ENCODE measurements around the gene NPEPPS.
"Not testable (repeated sequence)": the region's sequence is repeated elsewhere in the genome, so short reads cannot be mapped to it uniquely, and the experiment has no call there.

The NPEPPS gene, protein sequence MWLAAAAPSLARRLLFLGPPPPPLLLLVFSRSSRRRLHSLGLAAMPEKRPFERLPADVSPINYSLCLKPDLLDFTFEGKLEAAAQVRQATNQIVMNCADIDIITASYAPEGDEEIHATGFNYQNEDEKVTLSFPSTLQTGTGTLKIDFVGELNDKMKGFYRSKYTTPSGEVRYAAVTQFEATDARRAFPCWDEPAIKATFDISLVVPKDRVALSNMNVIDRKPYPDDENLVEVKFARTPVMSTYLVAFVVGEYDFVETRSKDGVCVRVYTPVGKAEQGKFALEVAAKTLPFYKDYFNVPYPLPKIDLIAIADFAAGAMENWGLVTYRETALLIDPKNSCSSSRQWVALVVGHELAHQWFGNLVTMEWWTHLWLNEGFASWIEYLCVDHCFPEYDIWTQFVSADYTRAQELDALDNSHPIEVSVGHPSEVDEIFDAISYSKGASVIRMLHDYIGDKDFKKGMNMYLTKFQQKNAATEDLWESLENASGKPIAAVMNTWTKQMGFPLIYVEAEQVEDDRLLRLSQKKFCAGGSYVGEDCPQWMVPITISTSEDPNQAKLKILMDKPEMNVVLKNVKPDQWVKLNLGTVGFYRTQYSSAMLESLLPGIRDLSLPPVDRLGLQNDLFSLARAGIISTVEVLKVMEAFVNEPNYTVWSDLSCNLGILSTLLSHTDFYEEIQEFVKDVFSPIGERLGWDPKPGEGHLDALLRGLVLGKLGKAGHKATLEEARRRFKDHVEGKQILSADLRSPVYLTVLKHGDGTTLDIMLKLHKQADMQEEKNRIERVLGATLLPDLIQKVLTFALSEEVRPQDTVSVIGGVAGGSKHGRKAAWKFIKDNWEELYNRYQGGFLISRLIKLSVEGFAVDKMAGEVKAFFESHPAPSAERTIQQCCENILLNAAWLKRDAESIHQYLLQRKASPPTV

DNA sequence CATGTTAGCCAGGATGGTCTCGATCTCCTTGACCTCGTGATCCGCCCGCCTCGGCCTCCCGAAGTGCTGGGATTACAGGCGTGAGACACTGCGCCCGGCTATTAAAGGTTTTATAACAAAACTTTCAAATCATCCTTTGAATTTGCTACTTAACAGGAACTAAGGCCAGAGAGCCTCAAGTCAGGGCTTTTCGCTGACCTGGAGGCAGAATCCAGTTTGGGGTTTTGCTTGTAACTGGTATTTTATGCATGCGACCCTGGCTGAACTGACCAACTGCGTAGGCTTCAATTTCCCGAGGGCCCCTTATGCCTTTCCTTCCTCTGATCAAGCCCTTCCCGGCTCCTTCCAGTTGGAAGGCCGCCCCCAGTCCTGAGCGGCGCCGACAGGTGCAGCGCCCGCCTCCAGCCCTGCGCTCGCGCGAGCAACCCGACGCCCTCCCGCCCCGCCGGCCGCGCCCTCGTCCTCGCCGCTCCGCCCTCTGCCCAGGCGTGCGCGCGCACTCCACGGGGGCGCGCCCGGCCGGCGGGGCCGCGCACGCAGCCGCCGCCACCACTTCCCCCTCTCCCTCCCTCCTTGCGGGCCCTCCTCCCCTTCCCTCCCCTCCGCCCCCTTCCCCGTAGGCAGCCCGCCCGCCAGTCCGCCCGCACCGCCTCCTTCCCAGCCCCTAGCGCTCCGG, at the start of gene NPEPPS:
Gene NPEPPS, plus strand, starts transcription at position 552 of the 676 bp plus-strand sequence. CDS start 193 bp downstream, outside the sequence.
- DNase-seq: peak; percentile 52 to 76

DNA sequence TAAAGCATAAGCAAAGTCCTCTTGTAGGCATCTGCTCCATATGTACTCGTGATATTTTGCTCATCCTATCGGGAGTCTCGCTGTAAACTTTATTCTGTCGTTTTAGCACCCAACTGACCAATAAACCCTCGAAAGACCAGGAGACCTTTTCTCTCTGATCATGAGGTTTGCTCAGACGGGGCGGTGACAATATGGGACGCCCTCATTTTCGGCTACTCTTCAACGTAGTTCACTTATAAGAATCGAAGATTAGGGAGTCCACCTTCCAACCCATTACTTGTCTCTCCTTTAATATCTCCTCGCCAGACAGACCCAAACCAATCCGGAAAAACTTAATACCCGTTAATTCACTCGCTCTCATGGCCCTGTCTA, 39.1 kb upstream of the NPEPPS start:
- DNase-seq: not testable (repeated sequence)

DNA sequence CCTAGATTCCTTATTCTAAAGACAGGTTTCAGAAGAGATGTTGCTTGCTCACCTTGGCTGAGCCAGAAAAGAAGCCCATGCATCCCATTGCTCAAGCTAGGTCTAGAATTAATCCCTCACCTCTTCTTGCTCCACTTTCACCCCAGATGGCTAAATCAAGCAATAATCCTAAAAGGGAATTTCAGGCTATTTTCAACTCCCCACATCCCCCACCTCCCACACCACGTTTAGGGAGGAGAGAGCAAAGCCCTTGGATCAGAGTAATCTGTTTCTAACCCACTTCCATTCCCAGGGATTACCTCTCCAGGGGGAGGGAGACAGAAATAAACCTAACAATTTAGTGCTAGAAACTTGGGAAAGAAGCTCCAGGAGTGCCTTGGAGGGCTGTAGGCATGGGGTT, 31.8 kb upstream of the NPEPPS start:
- not testable (repeated sequence) for DNase-seq

DNA sequence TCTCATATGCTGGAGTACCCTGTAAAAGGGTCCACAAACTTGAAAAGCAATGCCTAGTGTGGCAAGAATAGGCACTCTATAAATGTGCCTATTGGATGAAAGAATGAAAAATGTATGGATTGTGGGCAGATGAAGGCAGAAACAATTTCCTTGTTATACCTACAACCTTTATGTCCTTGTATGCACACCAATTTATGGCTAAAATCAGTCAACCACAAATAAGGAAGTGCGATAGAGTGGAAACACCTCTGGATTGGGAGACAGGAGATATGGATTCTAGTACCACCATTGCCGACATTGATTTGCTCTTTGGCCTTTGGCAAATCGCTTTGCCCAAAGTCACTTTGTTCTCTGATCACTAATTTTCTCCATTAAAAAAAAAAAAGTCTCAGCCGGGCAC, 31.4 kb upstream of the NPEPPS start:
- DNase-seq: not testable (repeated sequence)

- not testable (repeated sequence) for DNase-seq
Measured at GRCh38 chr17:47500620-47501019, 30.3 kb upstream of the NPEPPS start.

- peak in 1 of 2 experiments; percentile 5 for DNase-seq
Measured at GRCh38 chr17:47502122-47502731, 28.7 kb upstream of the NPEPPS start.

DNA sequence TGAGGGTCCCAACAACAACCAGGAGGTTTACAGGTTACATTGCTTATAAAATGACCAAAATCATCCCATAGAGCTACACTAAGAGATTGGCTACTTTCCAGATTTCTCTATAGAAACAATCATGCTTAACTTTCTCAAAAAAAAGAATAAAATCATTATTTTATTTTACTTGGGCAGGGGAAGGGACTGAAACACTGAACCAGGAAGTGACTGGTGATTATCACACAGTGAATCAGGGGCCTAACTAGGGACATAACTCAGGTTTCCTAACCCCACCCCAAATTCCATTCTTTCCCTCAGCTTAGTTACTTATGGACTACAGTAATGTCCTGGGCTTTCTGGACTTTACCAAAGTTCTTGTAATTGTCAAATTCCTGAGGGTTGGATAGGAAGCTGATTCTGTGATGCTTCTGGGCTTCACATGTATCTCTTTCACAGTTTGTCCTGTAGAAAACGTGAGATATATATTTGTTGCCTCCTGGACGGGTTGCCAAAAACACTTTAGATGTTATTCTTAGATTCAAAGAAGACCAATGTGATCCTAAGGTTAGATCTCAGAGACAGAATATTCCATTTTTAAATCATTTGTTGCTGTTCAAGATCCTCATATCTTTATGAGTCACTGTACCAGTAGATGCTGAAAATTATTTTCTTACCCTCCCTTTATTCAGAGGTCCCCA, 28.0 kb upstream of the NPEPPS start:
- DNase-seq: not testable (repeated sequence)

DNA sequence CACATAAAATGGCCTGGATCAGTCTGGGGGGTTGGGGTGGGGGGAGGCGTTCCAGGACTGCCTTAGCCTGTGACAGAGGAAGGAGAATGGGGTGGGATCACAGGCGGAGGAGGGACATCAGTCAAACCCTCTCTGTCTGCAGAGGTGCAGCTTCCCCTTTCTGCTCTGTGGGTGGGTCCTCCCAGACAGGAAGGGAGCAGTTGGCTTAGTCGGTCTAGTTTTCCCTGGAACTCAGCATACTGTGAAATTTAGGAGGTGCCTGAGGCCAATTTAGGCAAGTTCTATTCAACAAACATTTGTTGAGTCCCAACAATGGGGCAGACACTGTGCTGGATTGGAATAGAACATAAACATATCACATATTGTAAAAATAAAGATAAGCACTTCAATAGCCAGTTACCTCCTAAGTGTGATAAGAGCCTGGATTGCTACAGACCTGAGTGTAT, 19.2 kb upstream of the NPEPPS start:
- DNase-seq: not testable (repeated sequence)

DNA sequence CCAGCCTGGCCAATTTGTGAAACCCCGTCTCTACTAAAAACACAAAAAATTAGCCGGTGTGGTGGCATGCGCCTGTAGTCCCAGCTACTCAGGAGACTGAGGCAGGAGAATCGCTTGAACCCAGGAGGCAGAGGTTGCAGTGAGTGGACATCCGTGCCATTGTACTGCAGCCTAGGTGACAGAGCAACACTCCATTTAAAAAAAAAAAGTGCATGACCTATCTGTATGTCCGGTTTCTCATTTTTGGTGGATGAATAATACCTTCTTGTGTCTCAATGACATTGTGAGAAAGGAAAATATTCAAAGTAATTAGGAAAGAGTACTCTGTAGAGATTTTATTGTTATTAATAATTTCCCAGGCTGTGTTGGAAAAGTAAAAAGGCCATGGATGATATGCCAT, 17.6 kb upstream of the NPEPPS start:
- not testable (repeated sequence) for DNase-seq

DNA sequence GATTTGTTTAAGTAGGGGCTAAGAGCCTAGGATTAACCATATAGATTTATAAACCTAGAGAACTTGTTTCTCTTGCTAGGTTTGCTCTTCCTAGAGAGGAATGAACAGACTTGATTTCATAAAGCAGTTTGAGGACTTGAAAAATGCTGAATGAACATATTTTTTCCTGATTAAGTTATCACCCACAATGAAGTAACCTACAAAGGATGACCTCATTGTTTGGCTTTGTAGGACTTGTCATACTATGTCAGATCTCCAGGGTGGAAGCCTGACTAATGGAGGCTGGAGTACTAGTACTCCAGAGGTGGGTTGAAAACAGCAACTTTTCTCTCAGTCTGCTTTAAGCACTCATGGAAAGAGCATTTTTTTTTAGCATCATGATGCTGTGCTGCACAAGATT, 12.0 kb upstream of the NPEPPS start:
- not testable (repeated sequence) for DNase-seq

- not testable (repeated sequence) for DNase-seq
Measured at GRCh38 chr17:47519365-47519764, 11.5 kb upstream of the NPEPPS start.

GRCh38 chr17:47520279-47520678, 10.6 kb upstream of the NPEPPS start:
- DNase-seq: not testable (repeated sequence)

GRCh38 chr17:47521434-47521833, 9.5 kb upstream of the NPEPPS start:
- not testable (repeated sequence) for DNase-seq

DNA sequence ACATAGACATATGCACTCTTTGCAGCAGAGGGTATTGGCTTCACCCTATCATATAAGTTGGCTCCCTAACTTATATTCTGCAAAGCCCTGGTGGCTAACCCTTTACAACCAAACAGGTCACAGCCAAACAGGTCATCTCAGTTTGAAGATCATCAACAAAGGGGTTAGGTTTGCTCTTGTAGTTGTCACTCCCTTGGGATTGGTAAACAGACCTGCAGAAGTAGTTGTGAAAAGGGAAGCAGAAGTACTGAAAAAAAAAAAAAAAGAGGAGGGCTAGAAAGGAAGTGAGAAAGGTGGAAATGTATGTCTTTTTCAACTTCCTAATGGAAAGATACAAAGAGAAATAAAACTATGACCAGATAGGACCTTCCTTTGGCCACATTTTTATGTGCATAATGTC, 8.6 kb upstream of the NPEPPS start:
- not testable (repeated sequence) for DNase-seq

DNA sequence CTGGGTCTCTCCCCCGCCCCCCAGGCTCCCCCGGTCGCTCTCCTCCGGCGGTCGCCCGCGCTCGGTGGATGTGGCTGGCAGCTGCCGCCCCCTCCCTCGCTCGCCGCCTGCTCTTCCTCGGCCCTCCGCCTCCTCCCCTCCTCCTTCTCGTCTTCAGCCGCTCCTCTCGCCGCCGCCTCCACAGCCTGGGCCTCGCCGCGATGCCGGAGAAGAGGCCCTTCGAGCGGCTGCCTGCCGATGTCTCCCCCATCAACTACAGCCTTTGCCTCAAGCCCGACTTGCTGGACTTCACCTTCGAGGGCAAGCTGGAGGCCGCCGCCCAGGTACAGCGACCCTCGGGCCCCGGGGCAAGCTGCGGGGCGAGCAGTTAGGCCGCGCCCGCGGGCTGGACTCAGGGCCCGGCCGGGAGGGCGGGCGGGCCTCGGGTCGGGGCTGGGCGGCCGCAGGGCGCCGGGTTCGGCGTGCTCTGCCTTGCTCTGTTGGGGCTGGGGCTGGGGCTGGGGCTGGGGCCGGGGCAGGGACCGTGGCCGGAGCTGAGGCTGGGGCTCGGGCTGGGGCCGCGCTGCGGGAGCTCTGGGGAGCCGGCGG, 419 bp downstream of the NPEPPS start:
- not testable (repeated sequence) for DNase-seq

- DNase-seq: not testable (repeated sequence)
Measured at GRCh38 chr17:47539085-47539484, 8.2 kb downstream of the NPEPPS start.

DNA sequence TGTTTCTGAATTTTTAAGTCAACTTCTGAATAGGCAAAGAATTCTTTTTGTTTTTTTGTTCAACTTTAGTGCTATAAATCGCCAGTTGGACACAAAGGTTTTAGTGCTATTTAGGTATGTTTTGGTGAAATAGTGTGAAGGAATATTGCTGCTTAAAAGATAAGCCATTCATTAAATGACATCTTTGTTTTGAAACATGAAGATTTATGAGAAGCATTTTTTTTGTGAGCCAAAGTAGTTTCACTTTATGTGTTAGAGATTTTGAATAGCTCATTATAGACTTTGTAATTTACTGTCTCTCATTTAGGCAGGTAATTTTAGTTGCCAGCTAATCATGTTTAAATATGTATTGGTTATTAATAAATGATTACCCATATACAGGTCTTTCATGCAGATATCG, 10.8 kb downstream of the NPEPPS start:
- DNase-seq: not testable (repeated sequence)

DNA sequence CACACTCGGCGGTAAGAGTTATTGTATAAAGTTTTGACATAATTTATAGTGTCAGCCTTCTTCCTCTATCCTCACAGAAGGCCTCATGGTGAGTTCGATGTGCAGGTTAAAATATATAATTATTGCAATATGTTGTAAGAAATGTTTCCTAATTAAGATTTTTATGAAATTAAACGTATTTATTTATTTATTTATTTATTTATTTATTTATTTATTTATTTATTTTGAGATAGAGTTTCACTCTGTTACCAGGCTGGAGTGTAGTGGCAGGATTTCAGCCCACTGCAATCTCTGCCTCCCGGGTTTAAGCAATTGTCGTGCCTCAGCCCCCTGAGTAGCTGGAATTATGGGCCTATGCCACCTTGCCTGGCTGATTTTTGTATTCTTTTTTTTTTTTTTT, 13.4 kb downstream of the NPEPPS start:
- DNase-seq: not testable (repeated sequence)

DNA sequence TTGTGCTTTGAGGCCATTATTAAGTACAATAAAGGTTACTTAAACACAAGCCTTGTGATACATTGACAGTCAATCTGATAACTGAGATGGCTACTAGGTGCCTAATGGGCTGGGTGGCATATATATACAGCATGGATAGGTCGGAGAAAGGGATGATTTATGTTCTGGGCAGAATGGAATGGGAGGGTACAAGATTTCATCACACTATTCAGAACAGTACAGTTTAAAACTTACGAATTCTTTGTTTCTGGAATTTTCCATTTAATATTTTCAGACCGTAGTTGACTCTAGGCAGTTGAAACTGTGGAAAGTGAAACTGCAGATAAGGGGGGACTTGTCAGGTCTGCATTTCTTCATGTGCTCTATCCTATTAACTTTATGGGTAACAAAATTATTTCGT, 23.8 kb downstream of the NPEPPS start:
- DNase-seq: not testable (repeated sequence)

GRCh38 chr17:47556108-47556507, 25.2 kb downstream of the NPEPPS start:
- not testable (repeated sequence) for DNase-seq

GRCh38 chr17:47560517-47561043, 29.7 kb downstream of the NPEPPS start:
- not testable (repeated sequence) for DNase-seq

Data from NCI-H187 (cell line).